Measurements from ENCODE around the gene SAV1.
A peak's percentile ranks its signal among the peaks of the same experiment; 100 is the strongest.
"Not testable (repeated sequence)": the region's sequence is repeated elsewhere in the genome, so short reads cannot be mapped to it uniquely, and the experiment has no call there.

Gene SAV1

DNA sequence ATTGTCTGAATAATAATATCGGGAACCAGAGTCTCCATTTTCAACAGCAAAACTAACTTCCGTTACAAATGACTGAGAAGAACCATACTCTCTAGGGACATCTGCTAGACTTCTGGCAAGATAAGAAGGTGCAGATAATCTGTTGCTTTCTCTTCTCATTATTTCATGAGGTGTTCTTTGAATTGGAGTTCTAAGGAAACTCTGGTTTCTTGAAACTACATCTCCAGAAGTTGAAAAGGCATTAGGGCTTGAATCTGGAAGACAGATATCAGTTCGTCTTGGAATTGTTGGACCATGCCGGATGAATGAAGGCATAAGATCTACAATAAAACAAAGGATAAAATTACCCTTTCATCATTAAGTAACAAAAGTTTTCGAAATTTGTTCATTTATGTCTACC, 2.8 kb downstream of the SAV1 start:
- not testable (repeated sequence) for DNase-seq (ENCODE audit: low read depth)

DNA sequence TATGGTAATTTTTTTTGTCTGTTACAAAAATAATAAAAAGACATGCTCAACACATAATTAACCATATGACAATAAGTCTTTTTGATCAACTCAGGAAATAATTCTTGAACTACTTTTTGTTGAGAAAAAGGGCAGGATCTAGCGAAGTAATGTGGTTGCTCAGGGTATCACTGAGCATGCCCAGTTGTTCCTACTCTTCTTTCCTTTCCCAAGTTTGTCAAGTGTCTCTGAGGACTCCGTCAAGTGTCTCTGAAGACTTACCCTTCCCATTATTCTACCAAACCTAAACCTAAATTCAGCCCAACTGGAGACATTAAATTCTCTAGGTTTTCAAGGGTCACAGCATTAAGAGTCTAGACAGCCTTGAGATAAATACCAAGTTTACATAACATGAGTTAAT, 3.5 kb downstream of the SAV1 start:
- not testable (repeated sequence) for DNase-seq (ENCODE audit: low read depth)

DNA sequence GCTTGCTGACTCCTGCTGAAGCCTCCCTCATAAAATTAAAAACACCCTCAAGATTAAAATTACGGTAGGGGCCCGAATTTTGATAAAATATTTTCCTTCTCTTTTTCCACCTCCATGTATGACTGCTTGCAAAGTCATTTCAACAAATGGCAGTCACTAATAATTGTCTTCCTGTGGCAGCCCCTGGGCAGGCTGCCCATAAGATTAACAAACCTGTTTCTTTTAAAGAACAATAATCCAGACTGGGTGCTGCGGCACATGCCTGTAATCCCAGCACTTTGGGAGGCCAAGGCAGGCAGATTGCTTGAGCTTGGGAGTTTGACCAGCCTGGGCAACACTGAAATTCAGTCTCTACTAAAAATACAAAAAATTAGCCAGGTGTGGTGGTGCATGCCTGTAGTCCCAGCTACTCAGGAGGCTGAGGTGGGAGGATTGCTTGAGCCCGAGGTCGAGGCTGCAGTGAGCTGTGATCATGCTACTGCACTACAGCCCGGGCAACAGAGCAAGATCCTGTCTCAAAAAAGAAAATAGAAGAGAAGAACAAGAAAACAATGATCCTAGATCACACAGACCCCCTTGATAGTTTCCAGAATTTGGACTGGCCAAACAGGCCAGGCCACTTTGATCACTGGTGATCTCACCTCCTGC, 8.7 kb downstream of the SAV1 start:
- no peak for DNase-seq (ENCODE audit: low read depth)

DNA sequence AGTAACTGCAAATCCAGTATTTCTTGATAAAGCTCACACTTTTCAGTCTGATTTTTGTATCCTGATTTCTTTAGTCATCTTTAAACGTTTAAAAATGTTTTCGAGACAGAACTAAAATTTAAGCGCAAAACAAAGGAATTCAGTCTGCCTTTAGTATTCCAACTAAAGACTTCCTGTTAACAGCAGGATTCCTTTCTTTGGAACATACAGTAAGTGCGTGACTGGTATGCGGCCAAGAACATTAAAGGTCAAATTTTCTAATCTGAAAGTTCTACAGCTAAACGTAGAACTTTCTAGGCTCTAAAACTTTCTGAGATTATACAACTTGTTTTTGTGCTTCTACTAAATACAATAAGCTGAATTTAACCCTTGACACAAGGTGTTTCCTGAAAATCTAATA, 9.9 kb downstream of the SAV1 start:
- peak; percentile 68 for DNase-seq (ENCODE audit: low read depth)

DNA sequence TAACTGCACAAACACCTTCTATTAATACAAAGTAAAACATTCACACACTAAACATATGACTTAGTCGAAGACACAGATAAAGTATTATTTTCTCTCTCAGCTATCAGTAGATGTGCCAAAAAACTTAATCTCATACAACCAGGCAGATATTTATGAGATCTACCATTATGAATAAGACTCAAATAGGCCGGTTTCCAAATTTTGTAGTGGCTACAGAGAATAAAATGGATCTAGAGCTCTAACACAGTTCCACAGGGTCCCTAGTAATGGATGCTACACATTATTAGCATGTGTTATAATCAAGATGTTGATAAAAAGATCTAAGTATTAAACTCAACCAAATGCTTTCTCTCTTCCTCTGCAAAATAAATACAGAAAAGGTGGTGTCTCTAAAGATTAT, 10.4 kb downstream of the SAV1 start:
- DNase-seq (ENCODE audit: low read depth): no peak

DNA sequence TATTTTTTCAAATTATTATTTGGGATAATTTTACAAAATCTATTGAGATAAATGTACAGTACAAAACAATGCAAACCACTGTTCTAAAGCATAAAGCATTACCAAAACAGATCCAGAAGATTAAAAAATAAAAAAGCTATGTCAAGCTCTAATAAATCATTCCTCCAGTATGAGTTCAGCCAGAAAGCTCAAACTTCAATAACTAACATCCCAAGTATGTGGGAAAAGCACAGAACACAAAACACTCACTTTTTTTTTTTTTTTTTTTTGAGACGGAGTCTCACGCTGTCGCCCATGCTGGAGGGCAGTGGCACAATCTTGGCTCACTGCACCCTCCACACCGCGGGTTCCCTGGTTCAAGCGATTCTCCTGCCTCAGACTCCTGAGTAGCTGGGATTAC, 11.3 kb downstream of the SAV1 start:
- no peak for DNase-seq (ENCODE audit: low read depth)

DNA sequence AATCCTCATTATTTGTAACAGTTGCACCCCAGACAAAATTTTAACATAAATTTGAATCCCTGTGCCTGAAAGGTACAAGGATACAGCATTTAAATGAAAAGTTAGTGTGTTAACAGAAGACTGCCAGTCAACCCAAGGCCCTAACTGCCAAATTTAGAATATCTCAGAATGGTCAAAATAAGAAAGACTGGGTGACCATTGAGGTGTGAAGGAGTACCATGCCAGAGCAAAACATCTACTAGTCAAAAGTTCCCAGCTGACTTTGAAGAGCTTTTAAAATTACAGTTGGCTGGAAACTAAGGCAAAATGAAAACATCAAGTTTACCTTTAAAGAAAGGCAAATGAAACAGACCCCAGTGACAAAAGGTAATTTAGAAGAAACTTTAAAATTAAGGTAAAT, 18.4 kb downstream of the SAV1 start:
- DNase-seq (ENCODE audit: low read depth): no peak

DNA sequence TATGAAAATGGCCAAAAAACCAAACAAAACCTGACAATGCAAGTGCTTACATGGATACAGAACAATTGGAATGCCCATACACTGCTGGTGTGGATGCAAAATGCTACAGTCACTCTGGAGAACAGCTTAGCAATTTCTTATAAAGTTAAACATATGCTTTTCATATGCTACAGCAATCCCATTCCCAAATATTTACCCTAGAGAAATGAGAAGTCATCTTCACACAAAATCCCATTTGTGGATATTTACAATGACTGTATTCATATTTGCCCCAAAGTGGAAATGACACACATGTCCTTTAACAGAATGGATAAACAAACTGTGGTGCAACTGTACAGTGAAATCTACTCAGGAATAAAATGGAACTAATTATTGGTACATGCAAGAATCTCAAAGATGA, 20.4 kb downstream of the SAV1 start:
- peak; percentile 75 for DNase-seq (ENCODE audit: low read depth)

DNA sequence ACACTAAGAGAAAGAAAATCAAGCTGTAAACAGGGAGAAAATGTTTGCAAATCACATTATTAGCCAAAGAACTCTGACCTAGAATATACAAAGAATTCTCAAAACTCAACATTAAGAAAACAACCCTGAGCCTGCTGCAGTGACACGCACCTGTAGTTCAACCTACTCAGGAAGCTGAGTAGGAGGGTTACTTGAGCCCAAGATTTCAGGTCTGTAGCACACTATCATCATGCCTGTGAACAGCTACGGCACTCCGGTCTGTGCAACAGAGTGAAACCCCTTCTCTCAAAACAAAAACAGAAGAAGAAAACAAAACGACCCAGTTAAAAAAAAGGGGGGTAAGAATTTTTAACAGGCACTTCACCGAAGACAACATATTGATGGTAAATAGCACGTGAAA, 20.8 kb downstream of the SAV1 start:
- no peak for DNase-seq (ENCODE audit: low read depth)

DNA sequence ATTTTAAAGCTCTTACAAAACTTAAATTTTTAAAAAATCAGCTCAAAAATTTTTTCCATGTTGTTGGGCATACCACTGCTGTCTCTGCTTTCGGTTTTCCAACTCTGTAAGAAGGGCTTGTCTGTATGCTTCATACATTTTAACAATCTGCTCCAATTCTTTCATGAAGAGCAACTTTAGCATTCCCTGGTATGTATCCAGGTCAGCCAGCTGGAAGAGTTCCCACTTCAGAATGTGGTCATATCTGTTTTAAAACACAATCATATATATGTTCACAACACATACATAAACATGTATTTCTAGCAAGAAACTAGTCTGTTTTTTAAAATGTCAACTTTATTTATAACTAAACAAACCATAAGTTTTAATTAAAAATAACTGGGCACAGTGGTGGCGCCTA, 33.0 kb downstream of the SAV1 start:
- no peak for DNase-seq (ENCODE audit: low read depth)

DNA sequence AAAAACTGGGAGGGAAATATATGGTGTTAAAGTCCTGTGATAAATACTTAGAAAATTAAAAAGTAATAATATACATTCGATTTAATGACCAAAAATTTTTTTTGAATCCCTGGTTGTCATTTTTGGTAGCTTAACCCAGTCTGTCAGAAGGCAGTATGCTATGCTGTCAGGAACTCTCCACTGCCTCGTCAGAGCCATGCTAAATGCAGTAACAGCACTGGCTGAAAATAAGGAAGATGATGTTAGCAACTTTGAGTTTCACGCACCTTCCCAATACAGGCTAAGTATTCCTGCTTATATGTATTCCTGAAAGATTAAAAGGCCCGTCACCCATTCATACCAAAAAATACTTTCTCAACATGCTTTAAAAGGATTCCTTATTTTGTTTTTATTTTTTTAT, 34.2 kb downstream of the SAV1 start:
- no peak for DNase-seq (ENCODE audit: low read depth)

DNA sequence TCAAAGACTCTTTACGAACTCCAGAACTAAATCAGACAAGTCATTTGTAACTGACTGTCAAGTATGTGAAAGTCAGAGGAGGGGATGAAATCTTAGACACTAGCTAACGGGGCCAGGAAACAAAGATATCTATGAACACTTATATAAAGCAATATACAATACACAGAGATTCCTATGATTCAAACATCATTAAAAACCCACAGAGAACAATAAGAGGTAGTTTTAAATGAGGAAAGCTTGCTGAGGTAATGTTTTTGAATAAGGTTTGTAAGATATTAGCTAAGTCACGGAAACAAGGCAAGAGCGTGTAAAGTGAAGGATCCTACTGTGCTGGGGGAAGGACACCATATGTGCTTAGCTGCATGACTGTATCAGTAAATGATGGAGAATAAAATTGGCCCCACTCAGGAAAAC, 36.7 kb downstream of the SAV1 start:
- no peak for DNase-seq (ENCODE audit: low read depth)

DNA sequence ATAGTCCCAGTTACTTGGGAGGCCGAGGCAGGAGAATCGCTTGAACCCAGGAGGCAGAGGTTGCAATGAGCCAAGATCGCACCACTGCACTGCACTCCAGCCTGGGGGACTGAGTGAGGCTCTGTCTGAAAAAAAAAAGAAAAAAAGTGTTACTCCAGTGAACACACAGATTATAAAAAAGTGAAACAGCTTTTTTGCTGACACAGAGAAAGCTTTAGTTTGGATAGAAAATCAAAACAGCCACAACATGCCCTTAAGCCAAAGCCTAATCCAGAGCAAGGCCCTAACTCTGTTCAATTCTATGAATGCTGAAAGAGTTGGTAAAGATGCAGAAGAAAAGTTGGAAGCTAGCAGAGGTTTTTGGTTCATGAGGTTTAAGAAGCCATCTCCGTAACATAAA, 43.2 kb downstream of the SAV1 start:
- not testable (repeated sequence) for DNase-seq (ENCODE audit: low read depth)

DNA sequence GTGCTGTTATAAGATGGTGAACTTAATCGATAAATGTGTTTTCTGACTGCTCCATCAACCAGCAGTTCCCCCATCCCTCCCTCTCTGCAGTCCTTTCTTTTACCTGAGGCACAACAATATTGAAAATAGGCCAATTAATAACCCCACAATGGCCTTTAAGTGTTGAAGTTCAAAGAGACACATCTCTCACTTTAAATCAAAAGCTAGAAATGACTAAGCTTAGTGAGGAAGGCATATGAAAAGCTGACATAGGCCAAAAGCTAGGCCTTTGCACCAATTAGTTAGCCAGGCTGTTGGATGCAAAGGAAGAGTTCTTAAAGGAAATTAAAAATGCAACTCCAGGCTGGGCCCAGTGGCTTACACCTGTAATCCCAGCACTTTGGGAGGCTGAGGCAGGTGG, 43.7 kb downstream of the SAV1 start:
- no peak for DNase-seq (ENCODE audit: low read depth)

DNA sequence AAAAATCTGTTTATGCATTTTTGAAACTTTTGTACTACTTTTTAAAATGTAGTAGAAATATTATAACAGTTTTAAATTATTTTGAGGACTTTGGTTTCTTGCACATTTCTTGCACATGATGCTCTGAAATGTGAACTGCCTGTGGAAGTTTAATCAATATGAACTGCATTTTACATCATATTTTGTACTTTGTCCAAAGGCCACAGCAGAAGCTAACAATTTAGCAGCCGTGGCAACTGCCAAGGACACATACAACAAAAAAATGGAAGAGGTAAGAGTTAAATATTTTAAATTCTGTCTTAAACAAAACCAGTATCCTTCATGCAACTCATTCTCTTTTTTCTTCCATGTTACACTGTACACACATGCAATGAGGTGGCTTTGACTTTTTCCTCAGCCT, 45.1 kb downstream of the SAV1 start:
- no peak for DNase-seq (ENCODE audit: low read depth)

DNA sequence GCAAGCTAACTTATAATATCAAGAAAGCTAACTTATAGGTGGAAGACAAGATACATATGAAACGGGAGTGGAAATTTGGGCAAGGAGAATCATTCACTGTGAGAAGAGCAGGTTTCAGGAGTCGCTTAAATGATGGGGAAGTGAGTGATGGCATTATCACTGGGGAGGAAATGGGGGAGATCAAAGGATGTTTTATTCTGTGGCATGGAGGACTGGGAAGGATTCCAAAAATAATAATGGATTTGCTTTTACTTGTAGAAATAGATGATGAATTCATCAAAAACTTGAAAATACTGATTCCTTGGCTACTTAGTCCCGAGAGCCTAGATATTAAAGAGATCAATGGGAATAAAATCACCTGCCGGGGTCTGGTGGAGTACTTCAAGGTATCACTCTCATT, 47.8 kb downstream of the SAV1 start:
- peak; percentile 55 for DNase-seq (ENCODE audit: low read depth)

DNA sequence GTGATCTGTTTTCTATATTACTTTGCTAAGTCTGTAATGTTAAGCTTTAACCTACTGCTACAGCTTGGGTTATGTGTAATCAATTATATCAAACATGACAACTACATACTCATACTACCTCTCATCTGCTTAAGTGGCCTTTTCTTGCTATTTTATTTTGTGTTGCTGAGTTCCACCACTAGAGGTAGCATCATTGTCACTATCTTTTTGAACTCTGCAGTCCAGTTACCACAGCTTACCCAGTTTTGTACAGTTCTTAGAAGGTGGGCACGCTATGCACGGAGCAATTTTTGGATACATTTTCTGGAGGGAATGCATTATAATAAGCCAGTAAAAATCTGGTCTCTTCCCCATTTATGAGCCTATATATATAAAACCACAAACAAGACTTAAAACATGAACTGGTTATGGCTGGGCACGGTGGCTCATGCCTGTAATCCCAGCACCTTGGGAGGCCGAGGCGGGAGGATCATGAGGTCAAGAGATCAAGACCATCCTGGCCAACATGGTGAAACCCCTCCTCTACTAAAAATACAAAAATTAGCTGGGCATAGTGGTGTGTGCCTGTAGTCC, 48.5 kb downstream of the SAV1 start:
- DNase-seq (ENCODE audit: low read depth): peak; percentile 68

DNA sequence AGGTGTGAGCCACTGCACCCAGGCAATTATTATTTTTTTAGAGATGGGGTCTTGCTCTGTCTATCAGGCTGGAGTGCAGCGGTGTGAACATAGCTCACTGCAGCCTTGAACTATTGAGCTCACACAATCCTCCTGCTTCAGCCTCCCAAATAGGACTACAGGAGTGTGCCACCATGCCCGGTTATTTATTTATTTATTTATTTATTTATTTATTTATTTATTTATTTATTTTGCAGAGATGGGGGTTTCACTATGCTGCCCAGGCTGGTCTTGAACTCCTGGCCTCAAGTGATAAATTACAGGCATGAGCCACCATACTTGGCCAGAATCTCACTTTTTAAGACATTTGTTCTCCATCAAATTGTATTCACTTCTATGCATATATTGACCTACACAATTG, 51.8 kb downstream of the SAV1 start:
- DNase-seq (ENCODE audit: low read depth): no peak

DNA sequence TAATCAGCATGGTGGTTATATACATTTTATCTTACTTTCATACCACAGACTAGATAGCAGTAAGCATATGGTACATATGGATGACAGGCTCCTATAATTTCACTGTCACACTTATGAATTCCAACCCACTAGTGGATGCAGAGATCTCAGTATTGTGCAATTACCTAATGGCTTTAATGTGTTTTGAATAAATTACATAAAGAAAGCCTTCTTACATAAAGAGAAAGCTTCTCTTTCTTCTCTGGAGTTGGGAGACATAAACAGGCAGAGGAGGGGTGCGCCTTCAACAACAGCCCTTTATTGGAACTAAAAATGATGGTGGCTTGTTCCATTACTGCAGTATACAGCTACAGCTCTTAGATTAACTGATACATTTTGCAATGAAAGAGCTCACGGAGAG, 52.6 kb downstream of the SAV1 start:
- DNase-seq (ENCODE audit: low read depth): no peak

DNA sequence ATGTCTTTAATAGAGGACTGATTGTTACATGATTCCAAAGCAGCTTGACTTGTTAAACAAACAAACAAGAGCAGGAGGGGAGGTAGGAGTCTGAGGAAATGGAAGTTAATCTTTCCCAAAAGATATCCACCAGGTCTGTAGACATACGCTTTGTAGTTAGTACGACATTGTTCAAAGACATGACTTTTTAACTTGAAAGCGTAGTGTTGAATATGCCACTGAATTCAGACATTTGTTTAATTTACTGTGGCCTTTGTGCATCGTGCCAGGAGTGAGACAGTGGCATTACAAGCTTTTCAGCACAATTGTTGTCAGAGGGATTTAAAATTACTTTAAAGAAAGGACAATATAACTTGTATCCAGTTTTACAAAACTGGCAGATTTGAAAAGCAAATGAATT, 53.0 kb downstream of the SAV1 start:
- no peak for DNase-seq (ENCODE audit: low read depth)

DNA sequence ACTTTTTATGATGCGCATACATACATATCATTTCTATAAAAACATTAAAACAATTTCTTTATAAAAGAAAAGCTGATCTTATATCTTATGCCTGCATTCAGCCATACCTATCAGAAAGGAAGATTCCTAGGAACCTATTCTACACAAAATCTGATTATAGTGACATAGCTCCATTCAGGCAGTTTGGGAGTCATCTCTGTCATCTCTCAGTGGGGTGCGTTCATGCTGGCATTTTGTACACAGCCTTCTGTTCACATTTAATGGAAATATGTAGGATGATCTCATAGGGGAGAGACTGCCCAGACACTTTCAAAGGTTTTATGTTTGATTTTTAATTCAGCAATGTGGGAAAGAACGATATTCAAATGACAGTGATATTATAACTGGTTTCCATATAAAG, 55.3 kb downstream of the SAV1 start:
- no peak for DNase-seq (ENCODE audit: low read depth)

DNA sequence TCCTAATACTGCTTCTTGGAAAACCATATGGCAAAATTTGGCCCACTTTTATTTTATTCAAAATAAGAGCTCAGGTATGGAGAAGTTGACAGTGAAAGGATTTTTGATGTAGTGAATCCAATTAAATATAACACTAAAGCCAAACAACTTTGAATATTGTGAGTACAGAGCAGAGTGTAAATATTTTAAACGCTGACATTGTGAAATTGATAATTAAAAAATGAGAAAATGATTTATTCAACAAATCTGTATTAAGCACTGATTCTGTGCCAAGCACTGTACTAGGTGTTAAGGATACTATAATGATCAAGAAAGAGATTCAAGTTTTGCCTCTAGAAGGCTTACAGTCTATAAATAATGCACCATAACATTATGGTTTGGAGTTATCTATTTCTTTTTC, 57.6 kb downstream of the SAV1 start:
- no peak for DNase-seq (ENCODE audit: low read depth)

DNA sequence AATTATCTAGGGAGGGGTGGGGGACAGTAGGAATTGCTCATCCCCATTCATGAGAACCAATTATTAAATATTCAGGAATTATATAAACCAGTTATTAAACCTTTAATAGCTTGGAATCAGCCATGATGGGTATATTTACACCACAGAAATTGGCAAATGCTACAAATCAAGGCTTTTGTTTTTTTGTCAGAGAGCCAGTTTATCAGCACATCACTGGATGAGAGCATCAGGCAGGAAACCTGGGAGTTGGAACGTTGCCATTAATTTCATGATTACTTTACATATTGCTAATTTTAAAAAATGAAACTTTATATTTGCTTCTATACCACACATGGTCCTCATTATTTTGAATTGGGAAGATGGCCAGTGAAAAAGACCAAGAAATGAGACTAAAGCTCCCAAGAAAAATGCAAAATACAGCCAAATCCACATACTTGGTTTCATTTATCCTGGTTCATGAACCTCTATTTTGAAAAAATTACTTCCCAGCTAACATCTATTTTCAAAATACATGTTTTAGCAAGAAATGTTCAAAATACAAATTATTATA, 59.7 kb downstream of the SAV1 start:
- DNase-seq (ENCODE audit: low read depth): peak; percentile 15

DNA sequence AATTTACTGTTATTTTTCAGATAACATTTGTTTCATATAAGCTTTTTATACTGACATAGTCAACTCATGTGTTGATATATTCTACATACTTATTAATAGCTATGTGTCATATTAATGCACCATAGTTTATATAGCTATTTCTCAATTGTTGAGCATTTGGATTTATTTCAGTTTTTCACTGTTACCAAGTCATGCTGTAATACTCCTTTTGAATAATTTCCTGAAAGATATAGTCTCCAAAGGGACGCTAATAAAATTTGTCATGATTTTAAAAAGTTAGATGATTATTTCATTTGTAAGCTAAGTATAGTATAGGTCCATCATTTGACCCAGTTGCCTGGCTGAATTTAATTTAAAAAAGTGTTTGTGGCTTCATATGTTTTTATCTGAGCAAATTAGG, 60.3 kb downstream of the SAV1 start:
- DNase-seq (ENCODE audit: low read depth): no peak

Data from ELR (cell line).